Measurements from ENCODE around the gene RARB. TPM values are rescaled to one million over a fixed set of nuclear protein-coding genes. Genes with fewer than 3 reads are reported as not detected.

RARB gene
- polyA plus RNA-seq, 1 donor (not counting 4 experiments of a cell fraction or from before 2014, with no cell fraction given): 0.03 TPM

- no peaks in the 10 kb centered on the region for H3K36me3 ChIP-seq (ENCODE audit: control insufficient read depth in 2 of 2, extremely low read depth in 1 of 2, insufficient read depth in 2 of 2, low read length in 2 of 2)
- no peaks in the 10 kb centered on the region for H3K9me1 ChIP-seq (ENCODE audit: control insufficient read depth, extremely low read depth, insufficient read depth, low read length)
- no peaks in the 10 kb centered on the region for H3K79me2 ChIP-seq (ENCODE audit: control insufficient read depth, insufficient read depth, low read length)
- H3K9me3 ChIP-seq (ENCODE audit: control insufficient read depth, low read depth, low read length): no peaks in the 10 kb centered on the region
- H2AFZ ChIP-seq (ENCODE audit: control insufficient read depth, low read length): no peak overlapping the region
- FAIRE-seq (no peak), DNase-seq (ENCODE audit: low read depth, low spot score) (no peak)
- H3K27me3 ChIP-seq (ENCODE audit: control insufficient read depth, extremely low read depth, insufficient read depth, low read length): no peaks in the 10 kb centered on the region
- TF ChIP-seq, protein P1, sequence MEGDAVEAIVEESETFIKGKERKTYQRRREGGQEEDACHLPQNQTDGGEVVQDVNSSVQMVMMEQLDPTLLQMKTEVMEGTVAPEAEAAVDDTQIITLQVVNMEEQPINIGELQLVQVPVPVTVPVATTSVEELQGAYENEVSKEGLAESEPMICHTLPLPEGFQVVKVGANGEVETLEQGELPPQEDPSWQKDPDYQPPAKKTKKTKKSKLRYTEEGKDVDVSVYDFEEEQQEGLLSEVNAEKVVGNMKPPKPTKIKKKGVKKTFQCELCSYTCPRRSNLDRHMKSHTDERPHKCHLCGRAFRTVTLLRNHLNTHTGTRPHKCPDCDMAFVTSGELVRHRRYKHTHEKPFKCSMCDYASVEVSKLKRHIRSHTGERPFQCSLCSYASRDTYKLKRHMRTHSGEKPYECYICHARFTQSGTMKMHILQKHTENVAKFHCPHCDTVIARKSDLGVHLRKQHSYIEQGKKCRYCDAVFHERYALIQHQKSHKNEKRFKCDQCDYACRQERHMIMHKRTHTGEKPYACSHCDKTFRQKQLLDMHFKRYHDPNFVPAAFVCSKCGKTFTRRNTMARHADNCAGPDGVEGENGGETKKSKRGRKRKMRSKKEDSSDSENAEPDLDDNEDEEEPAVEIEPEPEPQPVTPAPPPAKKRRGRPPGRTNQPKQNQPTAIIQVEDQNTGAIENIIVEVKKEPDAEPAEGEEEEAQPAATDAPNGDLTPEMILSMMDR (optimal IDR thresholded peaks at IDR 0.05 in 1 of 3, IDR thresholded peaks at IDR 0.05 in 1 of 3, conservative IDR thresholded peaks at IDR 0.05 in 1 of 3; ENCODE audit: extremely low read depth in 1 of 3, insufficient read depth in 2 of 3, low read length in 3 of 3): no peak
- no peak for TF ChIP-seq EZH2 (IDR thresholded peaks at IDR 0.05; ENCODE audit: low read length)
- no peaks in the 10 kb centered on the region for H4K20me1 ChIP-seq (ENCODE audit: control insufficient read depth, extremely low read depth, insufficient read depth, low read length)
- no peak overlapping the region for H3K4me3 ChIP-seq (ENCODE audit: control insufficient read depth in 2 of 3, extremely low read depth in 1 of 3, insufficient read depth in 2 of 3, low read depth in 1 of 3, low read length in 3 of 3)
- no peak overlapping the region for H3K9ac ChIP-seq (ENCODE audit: control insufficient read depth, extremely low read depth, insufficient read depth, low read length)
- H3K27ac ChIP-seq (ENCODE audit: control insufficient read depth, insufficient read depth, low read length): no peak overlapping the region
- no peaks in the 10 kb centered on the region for H3K4me1 ChIP-seq (ENCODE audit: control insufficient read depth, extremely low read depth, insufficient read depth, low read length)
- no peak overlapping the region for H3K4me2 ChIP-seq (ENCODE audit: control insufficient read depth, extremely low read depth, insufficient read depth, low read depth, low read length)
- dilution Hi-C loops (cut with MboI; ENCODE audit: extremely low pct_ligation_motif_present, low sequenced_read_pairs): no loop called here
Measured at GRCh38 chr3:25485673-25486072, 57.6 kb downstream of the RARB start.

- no peak overlapping the region for H3K9ac ChIP-seq (ENCODE audit: control insufficient read depth, extremely low read depth, insufficient read depth, low read length)
- no peaks in the 10 kb centered on the region for H3K36me3 ChIP-seq (ENCODE audit: control insufficient read depth in 2 of 2, extremely low read depth in 1 of 2, insufficient read depth in 2 of 2, low read length in 2 of 2)
- TF ChIP-seq, protein P1 (optimal IDR thresholded peaks at IDR 0.05 in 1 of 3, IDR thresholded peaks at IDR 0.05 in 1 of 3, conservative IDR thresholded peaks at IDR 0.05 in 1 of 3; ENCODE audit: extremely low read depth in 1 of 3, insufficient read depth in 2 of 3, low read length in 3 of 3): no peak
- no peak for TF ChIP-seq EZH2 (IDR thresholded peaks at IDR 0.05; ENCODE audit: low read length)
- no peaks in the 10 kb centered on the region for H3K79me2 ChIP-seq (ENCODE audit: control insufficient read depth, insufficient read depth, low read length)
- no peaks in the 10 kb centered on the region for H3K4me1 ChIP-seq (ENCODE audit: control insufficient read depth, extremely low read depth, insufficient read depth, low read length)
- FAIRE-seq (no peak), DNase-seq (ENCODE audit: low read depth, low spot score) (no peak)
- H3K9me1 ChIP-seq (ENCODE audit: control insufficient read depth, extremely low read depth, insufficient read depth, low read length): no peaks in the 10 kb centered on the region
- H2AFZ ChIP-seq (ENCODE audit: control insufficient read depth, low read length): no peak overlapping the region
- no peak overlapping the region for H3K27ac ChIP-seq (ENCODE audit: control insufficient read depth, insufficient read depth, low read length)
- H3K27me3 ChIP-seq (ENCODE audit: control insufficient read depth, extremely low read depth, insufficient read depth, low read length): no peaks in the 10 kb centered on the region
- dilution Hi-C loops (cut with MboI; ENCODE audit: extremely low pct_ligation_motif_present, low sequenced_read_pairs): no loop called here
- no peaks in the 10 kb centered on the region for H3K9me3 ChIP-seq (ENCODE audit: control insufficient read depth, low read depth, low read length)
- H4K20me1 ChIP-seq (ENCODE audit: control insufficient read depth, extremely low read depth, insufficient read depth, low read length): no peaks in the 10 kb centered on the region
- no peak overlapping the region for H3K4me3 ChIP-seq (ENCODE audit: control insufficient read depth in 2 of 3, extremely low read depth in 1 of 3, insufficient read depth in 2 of 3, low read depth in 1 of 3, low read length in 3 of 3)
- H3K4me2 ChIP-seq (ENCODE audit: control insufficient read depth, extremely low read depth, insufficient read depth, low read depth, low read length): no peak overlapping the region
Measured at GRCh38 chr3:25486932-25487331, 58.9 kb downstream of the RARB start.
